ENCODE measurements around the gene ZXDC.

ZXDC gene

DNA sequence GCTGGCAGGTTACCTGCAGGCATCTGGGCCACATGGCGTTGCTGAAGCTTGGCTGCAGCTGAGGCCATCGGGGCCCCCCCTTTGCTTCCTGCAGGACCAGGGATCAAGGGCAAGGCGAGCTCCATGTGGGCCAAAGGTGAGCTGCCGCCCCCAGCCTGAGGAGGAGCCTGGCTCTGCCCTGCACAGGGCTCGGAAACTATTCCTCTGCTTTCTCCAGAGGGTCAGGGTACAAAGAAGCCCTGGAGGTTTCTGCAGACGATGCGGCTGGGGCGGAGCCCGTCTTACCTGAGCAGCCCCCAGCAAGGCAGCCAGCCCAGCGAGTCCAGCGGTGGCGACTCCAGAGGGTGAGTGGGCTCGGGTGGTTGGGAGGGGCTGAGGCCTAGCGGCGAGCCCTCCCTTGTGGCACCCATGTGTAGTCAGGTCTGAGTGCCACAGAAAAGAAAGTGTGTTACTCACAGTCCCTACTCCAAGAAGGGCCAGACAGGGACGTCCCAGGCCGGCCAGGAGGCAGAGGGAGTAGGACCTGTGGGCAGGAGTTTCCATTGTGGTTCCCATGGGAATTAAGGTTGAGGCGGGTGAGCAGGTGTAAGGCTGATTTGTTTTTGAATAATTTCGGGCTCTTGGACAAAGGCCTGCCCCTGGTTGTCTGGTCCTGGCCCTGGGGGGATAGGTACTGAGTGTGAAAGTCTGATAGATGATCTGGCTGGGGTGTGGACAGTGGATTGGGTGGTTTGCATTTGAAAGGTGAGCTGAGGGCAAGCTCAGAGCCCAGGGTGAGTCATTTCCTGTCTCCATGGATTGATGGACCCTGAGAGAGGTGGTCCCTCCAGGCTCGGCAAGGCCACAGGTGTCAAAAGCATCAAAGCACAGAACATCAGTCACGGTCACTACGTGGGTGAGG lies 55.6 kb downstream of the ZXDC start:
- in situ Hi-C loops (cut with MboI; ENCODE audit: low sequenced_read_pairs) = no loop called here

DNA sequence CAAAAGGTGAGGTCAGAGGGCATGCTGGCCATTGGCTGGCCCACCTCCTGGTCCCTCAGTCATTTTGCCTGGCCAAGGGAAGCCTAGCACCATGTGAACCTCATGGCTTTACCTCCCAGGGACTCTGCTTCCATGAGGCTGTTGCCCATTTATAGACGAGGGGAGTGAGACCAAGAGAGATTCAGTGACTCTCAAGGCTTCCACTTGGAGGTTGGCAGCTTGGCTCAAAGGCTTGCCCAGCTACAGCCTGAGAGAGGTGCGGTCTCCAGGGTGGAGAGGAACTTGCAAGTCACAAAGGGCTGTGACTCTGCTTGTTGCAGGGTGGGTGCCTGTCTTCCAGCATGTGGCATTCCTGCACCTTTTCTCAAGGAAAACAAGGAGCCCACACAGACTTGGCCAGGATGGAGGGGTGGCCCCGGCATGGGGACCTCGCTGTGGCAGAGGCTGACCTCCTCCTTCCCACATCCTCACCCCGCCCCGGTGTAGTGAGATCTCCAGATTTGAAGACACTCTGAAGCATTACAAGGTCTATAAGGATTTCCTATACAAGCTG lies 56.5 kb downstream of the ZXDC start:
- in situ Hi-C loops (cut with MboI; ENCODE audit: low sequenced_read_pairs) = no loop called here

DNA sequence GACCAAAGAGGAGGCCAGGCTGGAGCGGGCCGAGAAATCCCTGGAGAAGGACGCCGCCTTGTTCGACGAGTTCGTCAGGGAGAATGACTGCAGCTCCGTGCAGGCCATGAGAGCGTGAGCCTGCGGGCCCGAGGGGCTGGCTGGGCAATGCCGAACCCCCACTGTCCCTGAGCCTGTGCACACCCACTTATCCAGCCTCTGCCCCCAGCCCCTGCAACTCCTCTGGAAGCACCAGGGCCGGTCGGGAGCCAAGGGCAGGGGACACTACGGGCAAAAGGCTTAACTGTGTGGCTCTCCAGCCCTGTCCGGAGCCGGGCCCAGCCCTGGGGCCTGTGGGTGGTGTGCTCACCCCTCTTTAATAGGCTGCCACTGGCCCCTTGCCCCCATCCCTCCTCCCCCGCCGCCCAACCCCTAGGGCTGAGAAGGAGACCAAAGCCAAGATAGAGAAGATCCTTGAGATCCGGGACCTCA lies 57.0 kb downstream of the ZXDC start:
- in situ Hi-C loops (cut with MboI; ENCODE audit: low sequenced_read_pairs) = no loop called here

GRCh38 chr3:126417981-126418530 lies 57.6 kb downstream of the ZXDC start:
- in situ Hi-C loops (cut with MboI; ENCODE audit: low sequenced_read_pairs) = no loop called here

DNA sequence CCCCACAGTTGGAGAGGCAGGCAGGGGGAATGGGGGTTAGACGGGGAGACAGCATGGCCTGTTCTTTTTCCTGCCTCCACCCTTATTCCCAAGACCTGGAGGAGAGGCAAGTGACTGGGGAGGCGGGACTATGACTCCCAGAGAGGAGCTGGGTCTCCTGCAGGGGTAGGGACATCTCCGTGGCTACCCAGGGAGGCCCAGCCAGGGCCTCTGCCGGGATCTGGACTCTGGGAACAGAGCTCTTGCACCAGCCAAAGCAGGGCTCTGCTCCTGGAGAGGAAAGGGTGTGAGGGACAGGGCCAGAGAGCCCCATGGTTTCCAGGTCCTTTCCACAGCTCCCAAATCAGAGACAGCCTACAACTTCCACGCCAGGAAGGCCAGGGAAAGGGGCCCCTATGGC lies 58.2 kb downstream of the ZXDC start:
- in situ Hi-C loops (cut with MboI; ENCODE audit: low sequenced_read_pairs) = no loop called here

- in situ Hi-C loops (cut with MboI; ENCODE audit: low sequenced_read_pairs) = no loop called here
These were observed 58.7 kb downstream of the ZXDC start for GRCh38 chr3:126416943-126417342.

DNA sequence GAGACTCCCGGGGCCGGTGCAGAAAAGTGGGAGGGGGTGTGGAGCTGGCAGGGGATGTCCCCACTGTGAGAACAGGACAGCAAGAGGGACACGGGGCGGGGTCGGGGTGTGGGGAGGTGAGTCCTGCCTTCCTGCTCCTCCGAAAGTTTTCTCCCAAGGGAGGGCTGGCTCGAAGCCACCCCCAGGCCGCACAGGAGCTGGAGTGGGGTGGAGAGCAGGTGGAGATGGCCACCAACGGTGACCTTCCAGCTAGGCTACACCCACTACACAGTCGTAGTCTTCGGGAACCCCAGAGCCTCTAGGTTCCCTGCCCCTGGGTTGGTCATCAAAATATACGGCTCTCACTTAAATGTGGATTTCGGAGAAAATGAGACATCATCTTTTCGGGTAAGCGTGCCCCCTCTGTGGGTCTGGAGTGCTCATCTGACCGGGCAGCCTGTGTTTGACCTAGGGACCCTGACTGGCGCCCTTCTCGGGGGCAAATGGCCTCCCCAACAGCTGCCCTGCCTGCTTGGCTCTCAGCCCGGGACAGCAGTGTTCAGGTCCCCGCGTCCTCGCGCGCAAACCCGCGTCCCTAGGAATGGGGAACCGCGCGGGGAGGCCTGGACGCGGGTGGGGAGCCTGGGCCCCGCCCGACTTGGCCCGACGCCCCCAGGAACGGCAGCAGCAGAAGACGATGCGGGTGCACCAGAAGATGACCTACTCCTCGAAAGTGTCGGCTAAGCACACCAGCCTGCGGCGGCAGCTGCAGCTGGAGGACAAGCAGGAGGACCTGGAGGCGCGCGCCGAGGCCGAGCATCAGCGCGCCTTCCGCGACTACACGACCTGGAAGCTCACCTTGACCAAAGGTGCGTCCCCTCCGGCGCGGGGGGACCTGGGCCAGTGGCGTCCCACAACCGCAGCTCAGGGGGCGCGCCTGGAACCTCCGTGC lies 59.8 kb downstream of the ZXDC start:
- in situ Hi-C loops (cut with MboI; ENCODE audit: low sequenced_read_pairs) = no loop called here

DNA sequence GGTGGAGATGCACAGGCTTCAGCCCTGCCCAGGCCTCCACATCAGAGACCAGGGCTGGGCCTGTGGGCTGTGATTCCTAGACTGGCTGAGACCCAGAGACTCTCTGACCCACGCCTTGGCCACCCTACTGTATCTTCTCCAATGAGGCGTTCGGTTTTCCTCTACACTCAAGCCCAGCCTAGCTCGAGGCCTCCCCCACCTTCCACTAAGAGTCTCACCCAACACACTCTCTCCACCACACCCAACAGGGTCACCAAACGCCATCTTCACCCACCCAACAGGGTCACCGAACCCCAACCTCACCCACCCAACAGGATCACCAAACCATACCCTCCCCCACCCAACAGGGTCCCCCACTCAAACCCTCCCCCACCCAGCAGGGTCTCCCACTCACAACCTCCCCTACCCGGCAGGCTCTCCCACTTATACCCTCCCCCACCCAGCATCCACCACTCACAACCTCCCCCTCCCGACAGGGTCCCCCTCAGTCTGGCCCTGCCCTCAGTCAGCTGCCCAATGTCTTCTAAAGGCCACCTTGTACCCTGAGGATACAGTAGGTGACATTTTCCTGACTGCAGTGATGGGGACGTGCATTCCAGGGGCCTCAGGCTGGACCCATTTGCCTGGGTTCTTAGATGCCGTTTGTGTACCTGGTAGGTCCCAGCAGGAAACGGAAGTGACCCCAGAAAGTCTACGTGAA lies 60.6 kb downstream of the ZXDC start:
- in situ Hi-C loops (cut with MboI; ENCODE audit: low sequenced_read_pairs) = no loop called here

GRCh38 chr3:126414406-126414805 lies 61.3 kb downstream of the ZXDC start:
- in situ Hi-C loops (cut with MboI; ENCODE audit: low sequenced_read_pairs) = no loop called here

GRCh38 chr3:126413693-126414080 lies 62.0 kb downstream of the ZXDC start:
- in situ Hi-C loops (cut with MboI; ENCODE audit: low sequenced_read_pairs) = no loop called here

DNA sequence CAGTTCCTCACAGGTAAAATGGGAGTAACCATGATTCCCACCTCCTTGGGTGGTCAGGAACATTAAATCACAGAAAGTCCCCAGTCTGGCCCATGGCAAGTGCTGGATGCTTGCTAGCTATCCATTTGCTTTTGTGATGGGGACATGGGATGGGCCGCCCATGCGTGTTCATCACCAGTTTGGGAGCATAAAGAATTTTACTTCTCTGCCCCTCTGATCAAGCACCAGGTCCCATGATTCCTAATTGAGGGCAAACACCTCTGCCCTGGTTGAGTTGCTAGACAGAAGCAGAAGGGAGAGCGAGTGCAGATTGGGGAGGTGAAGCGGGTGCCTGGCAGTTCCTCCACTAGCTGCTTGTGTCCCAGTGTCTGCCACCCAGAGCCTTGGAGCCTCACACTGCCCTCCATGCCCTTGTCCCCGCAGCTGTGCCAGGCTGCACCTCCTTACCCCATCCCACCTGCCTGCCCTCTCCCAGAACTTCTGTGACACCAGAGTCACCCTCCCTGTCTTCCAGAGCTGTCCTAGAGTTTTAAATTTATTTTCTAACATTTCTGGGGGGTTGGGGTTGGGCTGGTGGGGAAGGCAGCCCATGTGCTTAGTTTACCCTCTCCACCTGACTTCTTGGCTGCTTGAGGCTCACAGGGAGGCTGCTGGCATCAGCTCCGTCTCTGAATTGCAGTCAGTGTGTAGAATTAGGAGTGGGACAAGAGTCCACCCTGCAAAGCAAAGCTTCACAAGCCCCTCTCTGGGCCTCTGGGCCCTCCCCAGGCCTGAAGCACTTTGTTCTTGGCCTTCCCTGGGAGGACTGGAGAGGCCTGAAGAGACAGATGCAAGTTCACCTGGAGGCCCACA lies 62.6 kb downstream of the ZXDC start:
- in situ Hi-C loops (cut with MboI; ENCODE audit: low sequenced_read_pairs) = no loop called here

DNA sequence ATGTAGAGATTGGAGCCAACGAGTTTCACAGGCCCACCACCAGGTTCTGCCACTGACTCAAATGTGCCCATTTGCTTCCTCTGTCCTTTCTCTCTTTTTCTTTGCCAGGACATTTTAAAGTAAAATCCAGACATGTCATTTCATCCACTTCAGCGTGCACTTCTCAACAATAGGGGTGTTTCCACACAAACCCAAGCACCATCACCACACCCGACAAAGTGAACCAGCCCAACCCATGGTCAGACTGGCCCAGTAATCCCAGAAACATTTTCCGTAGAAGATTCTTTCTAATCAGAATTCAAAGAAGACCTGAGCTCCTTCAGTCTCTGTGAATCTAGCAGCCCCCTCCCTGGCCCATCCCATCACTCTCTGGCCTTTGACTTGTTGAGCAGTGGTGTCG lies 67.6 kb downstream of the ZXDC start:
- in situ Hi-C loops (cut with MboI; ENCODE audit: low sequenced_read_pairs) = no loop called here

DNA sequence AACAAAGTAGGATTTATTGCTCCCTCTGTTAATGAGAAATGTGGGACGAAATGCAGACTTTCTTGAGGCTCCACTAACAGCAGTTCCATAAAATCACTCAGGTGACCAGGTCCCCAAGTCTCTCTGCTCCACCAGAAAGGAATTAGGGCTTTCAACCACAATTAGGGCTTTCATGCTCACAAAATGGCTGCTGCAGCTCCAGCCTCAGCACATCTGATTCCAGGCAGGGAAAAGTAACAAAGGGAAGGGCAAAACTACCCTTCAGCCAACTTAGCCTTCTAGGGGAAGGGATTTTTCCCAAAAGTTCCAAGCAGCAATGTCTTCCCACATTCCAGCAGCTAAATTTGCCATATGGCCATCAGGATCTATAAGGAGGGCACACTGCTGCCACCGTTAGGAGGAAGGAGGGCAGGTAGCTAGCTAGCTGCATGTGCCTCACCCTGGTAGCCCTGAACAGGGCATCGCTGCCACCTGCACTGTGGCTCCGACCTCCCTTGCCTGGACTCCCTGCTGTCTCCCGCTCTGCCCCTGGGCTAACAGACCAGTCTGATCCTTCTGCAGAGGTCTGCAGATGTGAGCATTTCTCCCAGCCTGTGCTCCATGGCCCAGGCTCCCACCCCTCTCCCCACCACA lies 68.2 kb downstream of the ZXDC start:
- in situ Hi-C loops (cut with MboI; ENCODE audit: low sequenced_read_pairs) = no loop called here

- in situ Hi-C loops (cut with MboI; ENCODE audit: low sequenced_read_pairs) = no loop called here
These were observed 69.0 kb downstream of the ZXDC start for GRCh38 chr3:126406389-126407296.

- in situ Hi-C loops (cut with MboI; ENCODE audit: low sequenced_read_pairs) = no loop called here
These were observed 72.9 kb downstream of the ZXDC start for GRCh38 chr3:126402666-126403302.

- in situ Hi-C loops (cut with MboI; ENCODE audit: low sequenced_read_pairs) = no loop called here
These were observed 73.5 kb downstream of the ZXDC start for GRCh38 chr3:126402178-126402577.

GRCh38 chr3:126401611-126402160 lies 74.0 kb downstream of the ZXDC start:
- in situ Hi-C loops (cut with MboI; ENCODE audit: low sequenced_read_pairs) = no loop called here

Measured in hTERT RPE-1 (cell line).